Liver (tissue), 3 donors: Measurements from ENCODE around the gene IKZF1.

Source experiments
- JUND ChIP-seq, 2 donors: IDR thresholded peaks; 2 replicates each; pipeline ENCODE4 v1.6.1; 2016; ENCODE audit warnings: antibody characterized with exemption in 2 of 2
- RAD21 ChIP-seq, 2 donors: IDR thresholded peaks; 2 replicates each; pipeline ENCODE4 v1.6.1; 2016; ENCODE audit warnings: antibody characterized with exemption in 2 of 2, mild to moderate bottlenecking in 2 of 2
- SP1 ChIP-seq: IDR thresholded peaks from 2 replicates; pipeline ENCODE4 v1.6.1; 2018; ENCODE audit warnings: antibody characterized with exemption, mild to moderate bottlenecking
- TAF1 ChIP-seq: conservative IDR thresholded peaks from 2 replicates; pipeline ENCODE4 v1.6.1; 2016; ENCODE audit warnings: antibody characterized with exemption, mild to moderate bottlenecking
- YY1 ChIP-seq: IDR thresholded peaks from 2 replicates; pipeline ENCODE4 v1.6.1; 2016; ENCODE audit warnings: antibody characterized with exemption, mild to moderate bottlenecking
- TF ChIP-seq, protein P1 (sequence below): fragments of 150-350 bp; IDR thresholded peaks from 2 replicates; pipeline ENCODE4 v1.5.1; 2017; ENCODE audit warnings: improper control_type of control experiment, low read depth, low read length; ENCODE audit not compliant: missing input control
- TF ChIP-seq, protein P2 (sequence below): IDR thresholded peaks from 2 replicates; pipeline ENCODE4 v1.6.1; 2016; ENCODE audit warnings: antibody characterized with exemption, mild to moderate bottlenecking
- TF ChIP-seq, protein P3 (sequence below): IDR thresholded peaks from 2 replicates; pipeline ENCODE4 v1.6.1; 2016; ENCODE audit warnings: antibody characterized with exemption
- donor health status: healthy.
- donor health status: healthy.

DNA sequence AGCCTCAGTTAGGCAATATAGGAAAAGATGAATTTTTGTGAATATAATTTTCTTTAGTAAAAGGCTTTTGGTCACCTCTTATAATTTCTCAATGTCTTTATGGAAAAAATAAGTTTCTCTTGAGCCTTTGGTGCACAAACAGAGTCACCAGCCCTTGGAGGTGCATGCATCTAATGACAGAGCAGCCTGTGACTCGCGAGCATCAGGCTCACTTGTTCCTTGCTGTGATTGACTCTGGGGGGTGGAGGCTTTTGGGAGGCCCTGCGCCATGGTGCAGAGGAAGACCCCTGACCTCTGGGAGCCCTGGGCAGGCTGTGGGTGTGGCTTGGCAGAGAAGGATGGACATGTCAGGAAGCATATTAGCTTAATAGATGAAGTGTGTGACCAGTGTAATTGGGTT lies 85.4 kb downstream of the IKZF1 start:
- TF ChIP-seq, protein P1, sequence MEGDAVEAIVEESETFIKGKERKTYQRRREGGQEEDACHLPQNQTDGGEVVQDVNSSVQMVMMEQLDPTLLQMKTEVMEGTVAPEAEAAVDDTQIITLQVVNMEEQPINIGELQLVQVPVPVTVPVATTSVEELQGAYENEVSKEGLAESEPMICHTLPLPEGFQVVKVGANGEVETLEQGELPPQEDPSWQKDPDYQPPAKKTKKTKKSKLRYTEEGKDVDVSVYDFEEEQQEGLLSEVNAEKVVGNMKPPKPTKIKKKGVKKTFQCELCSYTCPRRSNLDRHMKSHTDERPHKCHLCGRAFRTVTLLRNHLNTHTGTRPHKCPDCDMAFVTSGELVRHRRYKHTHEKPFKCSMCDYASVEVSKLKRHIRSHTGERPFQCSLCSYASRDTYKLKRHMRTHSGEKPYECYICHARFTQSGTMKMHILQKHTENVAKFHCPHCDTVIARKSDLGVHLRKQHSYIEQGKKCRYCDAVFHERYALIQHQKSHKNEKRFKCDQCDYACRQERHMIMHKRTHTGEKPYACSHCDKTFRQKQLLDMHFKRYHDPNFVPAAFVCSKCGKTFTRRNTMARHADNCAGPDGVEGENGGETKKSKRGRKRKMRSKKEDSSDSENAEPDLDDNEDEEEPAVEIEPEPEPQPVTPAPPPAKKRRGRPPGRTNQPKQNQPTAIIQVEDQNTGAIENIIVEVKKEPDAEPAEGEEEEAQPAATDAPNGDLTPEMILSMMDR, result no peak
- no peak for TF ChIP-seq JUND (IDR thresholded peaks at IDR 0.05)
- no peak for TF ChIP-seq SP1
- no peak for TF ChIP-seq TAF1
- no peak for TF ChIP-seq RAD21 (IDR thresholded peaks at IDR 0.05)
- TF ChIP-seq, protein P2, sequence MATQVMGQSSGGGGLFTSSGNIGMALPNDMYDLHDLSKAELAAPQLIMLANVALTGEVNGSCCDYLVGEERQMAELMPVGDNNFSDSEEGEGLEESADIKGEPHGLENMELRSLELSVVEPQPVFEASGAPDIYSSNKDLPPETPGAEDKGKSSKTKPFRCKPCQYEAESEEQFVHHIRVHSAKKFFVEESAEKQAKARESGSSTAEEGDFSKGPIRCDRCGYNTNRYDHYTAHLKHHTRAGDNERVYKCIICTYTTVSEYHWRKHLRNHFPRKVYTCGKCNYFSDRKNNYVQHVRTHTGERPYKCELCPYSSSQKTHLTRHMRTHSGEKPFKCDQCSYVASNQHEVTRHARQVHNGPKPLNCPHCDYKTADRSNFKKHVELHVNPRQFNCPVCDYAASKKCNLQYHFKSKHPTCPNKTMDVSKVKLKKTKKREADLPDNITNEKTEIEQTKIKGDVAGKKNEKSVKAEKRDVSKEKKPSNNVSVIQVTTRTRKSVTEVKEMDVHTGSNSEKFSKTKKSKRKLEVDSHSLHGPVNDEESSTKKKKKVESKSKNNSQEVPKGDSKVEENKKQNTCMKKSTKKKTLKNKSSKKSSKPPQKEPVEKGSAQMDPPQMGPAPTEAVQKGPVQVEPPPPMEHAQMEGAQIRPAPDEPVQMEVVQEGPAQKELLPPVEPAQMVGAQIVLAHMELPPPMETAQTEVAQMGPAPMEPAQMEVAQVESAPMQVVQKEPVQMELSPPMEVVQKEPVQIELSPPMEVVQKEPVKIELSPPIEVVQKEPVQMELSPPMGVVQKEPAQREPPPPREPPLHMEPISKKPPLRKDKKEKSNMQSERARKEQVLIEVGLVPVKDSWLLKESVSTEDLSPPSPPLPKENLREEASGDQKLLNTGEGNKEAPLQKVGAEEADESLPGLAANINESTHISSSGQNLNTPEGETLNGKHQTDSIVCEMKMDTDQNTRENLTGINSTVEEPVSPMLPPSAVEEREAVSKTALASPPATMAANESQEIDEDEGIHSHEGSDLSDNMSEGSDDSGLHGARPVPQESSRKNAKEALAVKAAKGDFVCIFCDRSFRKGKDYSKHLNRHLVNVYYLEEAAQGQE, result no peak
- TF ChIP-seq YY1, result no peak
- TF ChIP-seq, protein P3, sequence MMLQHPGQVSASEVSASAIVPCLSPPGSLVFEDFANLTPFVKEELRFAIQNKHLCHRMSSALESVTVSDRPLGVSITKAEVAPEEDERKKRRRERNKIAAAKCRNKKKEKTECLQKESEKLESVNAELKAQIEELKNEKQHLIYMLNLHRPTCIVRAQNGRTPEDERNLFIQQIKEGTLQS, result no peak
